ENCODE data around the gene PEX26. TPM values are rescaled to one million over a fixed set of nuclear protein-coding genes. Genes with fewer than 3 reads are reported as not detected.
"Not testable (repeated sequence)": the region's sequence is repeated elsewhere in the genome, so short reads cannot be mapped to it uniquely, and the experiment has no call there.

PEX26 gene
- total RNA-seq, 1 experiment from 2014 or later: 30.6 TPM

- H3K27ac ChIP-seq (ENCODE audit: low read length): no peak overlapping the region
These were observed 29.7 kb upstream of the PEX26 start for GRCh38 chr22:18048041-18048440.

DNA sequence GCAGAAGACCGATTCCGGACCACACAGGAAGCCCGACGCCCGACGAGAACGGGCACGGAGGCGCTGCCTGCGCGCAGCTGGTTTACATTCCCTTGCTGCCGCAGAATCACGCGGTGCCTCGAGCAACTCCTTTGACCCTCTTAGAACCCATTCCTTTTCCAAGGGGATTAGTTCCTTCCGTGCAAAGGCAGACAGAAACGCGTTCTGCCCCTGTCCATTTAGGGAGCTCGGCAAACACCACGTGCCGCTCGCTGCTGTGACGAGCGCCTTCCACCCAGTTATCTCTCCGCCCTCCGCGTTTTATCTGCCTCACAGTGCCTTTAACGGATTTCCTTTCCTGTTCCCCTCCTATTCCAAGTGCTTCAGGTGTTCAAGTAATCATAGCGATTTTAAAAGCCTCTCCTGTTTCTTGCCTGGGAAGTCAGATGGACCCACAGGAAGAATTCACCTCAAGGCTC lies 29.3 kb upstream of the PEX26 start:
- H3K9me3 ChIP-seq (ENCODE audit: low read length): no peaks in the 10 kb centered on the region
- DNase-seq: no peak
- no peaks in the 10 kb centered on the region for H3K9me2 ChIP-seq (replicated peaks; ENCODE audit: low read length)
- POLR2A ChIA-PET (ENCODE audit: unreplicated experiment): no interaction called here
- H2AFZ ChIP-seq (ENCODE audit: low read length): no peak overlapping the region
- no peaks in the 10 kb centered on the region for H3K79me2 ChIP-seq (ENCODE audit: low read length)
- no peak overlapping the region for H3K9ac ChIP-seq (ENCODE audit: low read length)
- intact Hi-C loops (cut with micrococcal nuclease): no loop called here
- no peak overlapping the region for H3K27ac ChIP-seq (ENCODE audit: low read length)
- no peak overlapping the region for H3K4me3 ChIP-seq (ENCODE audit: low read length)
- no peaks in the 10 kb centered on the region for H4K20me1 ChIP-seq (ENCODE audit: low read length)
- ATAC-seq: no peak
- no peaks in the 10 kb centered on the region for H3K4me1 ChIP-seq (ENCODE audit: insufficient read depth, low read length)
- TF ChIP-seq EZH2 (IDR thresholded peaks at IDR 0.05; ENCODE audit: low read length, unreplicated experiment) (no peak), EZH2phosphoT487 (IDR thresholded peaks at IDR 0.05; ENCODE audit: borderline replicate concordance, low read length) (no peak)
- TF ChIP-seq, protein P1, sequence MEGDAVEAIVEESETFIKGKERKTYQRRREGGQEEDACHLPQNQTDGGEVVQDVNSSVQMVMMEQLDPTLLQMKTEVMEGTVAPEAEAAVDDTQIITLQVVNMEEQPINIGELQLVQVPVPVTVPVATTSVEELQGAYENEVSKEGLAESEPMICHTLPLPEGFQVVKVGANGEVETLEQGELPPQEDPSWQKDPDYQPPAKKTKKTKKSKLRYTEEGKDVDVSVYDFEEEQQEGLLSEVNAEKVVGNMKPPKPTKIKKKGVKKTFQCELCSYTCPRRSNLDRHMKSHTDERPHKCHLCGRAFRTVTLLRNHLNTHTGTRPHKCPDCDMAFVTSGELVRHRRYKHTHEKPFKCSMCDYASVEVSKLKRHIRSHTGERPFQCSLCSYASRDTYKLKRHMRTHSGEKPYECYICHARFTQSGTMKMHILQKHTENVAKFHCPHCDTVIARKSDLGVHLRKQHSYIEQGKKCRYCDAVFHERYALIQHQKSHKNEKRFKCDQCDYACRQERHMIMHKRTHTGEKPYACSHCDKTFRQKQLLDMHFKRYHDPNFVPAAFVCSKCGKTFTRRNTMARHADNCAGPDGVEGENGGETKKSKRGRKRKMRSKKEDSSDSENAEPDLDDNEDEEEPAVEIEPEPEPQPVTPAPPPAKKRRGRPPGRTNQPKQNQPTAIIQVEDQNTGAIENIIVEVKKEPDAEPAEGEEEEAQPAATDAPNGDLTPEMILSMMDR (conservative IDR thresholded peaks at IDR 0.05; ENCODE audit: low read depth, low read length): no peak
- no peaks in the 10 kb centered on the region for H3K27me3 ChIP-seq (ENCODE audit: low read length)
- CTCF ChIA-PET: no interaction called here
- H3K4me2 ChIP-seq (ENCODE audit: low read length): no peak overlapping the region
- no peaks in the 10 kb centered on the region for H3F3A ChIP-seq (ENCODE audit: low read length, unreplicated experiment)
- no peaks in the 10 kb centered on the region for H3K36me3 ChIP-seq (ENCODE audit: low read depth, low read length)
- no TSS peak for BruUV-seq (replicated peaks)

More at GRCh38 chr22:18048041-18048440, 29.7 kb upstream of the PEX26 start:
- no peak overlapping the region for H3K4me3 ChIP-seq (ENCODE audit: low read length)
- H3K4me2 ChIP-seq (ENCODE audit: low read length): no peak overlapping the region
- intact Hi-C loops (cut with micrococcal nuclease): no loop called here
- no peaks in the 10 kb centered on the region for H3K79me2 ChIP-seq (ENCODE audit: low read length)
- H3F3A ChIP-seq (ENCODE audit: low read length, unreplicated experiment): no peaks in the 10 kb centered on the region
- ATAC-seq: no peak
- no peaks in the 10 kb centered on the region for H4K20me1 ChIP-seq (ENCODE audit: low read length)
- TF ChIP-seq EZH2phosphoT487 (IDR thresholded peaks at IDR 0.05; ENCODE audit: borderline replicate concordance, low read length) (no peak), EZH2 (IDR thresholded peaks at IDR 0.05; ENCODE audit: low read length, unreplicated experiment) (no peak)
- TF ChIP-seq, protein P1 (conservative IDR thresholded peaks at IDR 0.05; ENCODE audit: low read depth, low read length): no peak
- no peak overlapping the region for H2AFZ ChIP-seq (ENCODE audit: low read length)
- H3K9ac ChIP-seq (ENCODE audit: low read length): no peak overlapping the region
- H3K27me3 ChIP-seq (ENCODE audit: low read length): no peaks in the 10 kb centered on the region
- ChIA-PET POLR2A (ENCODE audit: unreplicated experiment) (no interaction called here), CTCF (no interaction called here)
- H3K36me3 ChIP-seq (ENCODE audit: low read depth, low read length): no peaks in the 10 kb centered on the region
- H3K4me1 ChIP-seq (ENCODE audit: insufficient read depth, low read length): no peaks in the 10 kb centered on the region
- no peaks in the 10 kb centered on the region for H3K9me2 ChIP-seq (replicated peaks; ENCODE audit: low read length)
- H3K9me3 ChIP-seq (ENCODE audit: low read length): no peaks in the 10 kb centered on the region
- DNase-seq: no peak
- BruUV-seq (replicated peaks): no TSS peak

DNA sequence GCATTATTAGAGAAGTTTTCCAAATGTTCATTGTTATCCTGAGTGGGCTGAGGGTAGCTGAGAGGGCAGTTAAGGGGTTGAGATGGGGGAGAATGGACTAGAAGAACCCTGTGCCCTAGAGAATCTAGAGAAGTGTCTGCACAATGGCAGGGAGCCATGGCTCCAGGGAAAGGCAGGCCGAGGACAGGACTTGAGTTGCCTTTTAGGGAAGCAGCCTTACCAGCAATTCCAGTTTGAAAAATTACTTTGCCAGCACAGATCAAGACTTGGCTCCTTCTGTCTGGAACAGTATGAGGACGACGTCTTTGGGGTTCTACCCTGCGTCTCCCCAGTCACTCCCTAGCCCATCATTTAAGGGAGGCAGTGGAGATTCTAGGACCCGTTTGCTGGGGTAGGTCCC lies 27.7 kb upstream of the PEX26 start:
- H3K9me2 ChIP-seq (replicated peaks; ENCODE audit: low read length): no peaks in the 10 kb centered on the region
- intact Hi-C loops (cut with micrococcal nuclease): no loop called here
- ATAC-seq (no peak), DNase-seq (no peak)
- no peak overlapping the region for H2AFZ ChIP-seq (ENCODE audit: low read length)
- no peaks in the 10 kb centered on the region for H3K27me3 ChIP-seq (ENCODE audit: low read length)
- no peaks in the 10 kb centered on the region for H3K79me2 ChIP-seq (ENCODE audit: low read length)
- no peaks in the 10 kb centered on the region for H3F3A ChIP-seq (ENCODE audit: low read length, unreplicated experiment)
- H3K36me3 ChIP-seq (ENCODE audit: low read depth, low read length): no peaks in the 10 kb centered on the region
- ChIA-PET CTCF (no interaction called here), POLR2A (ENCODE audit: unreplicated experiment) (no interaction called here)
- H3K9me3 ChIP-seq (ENCODE audit: low read length): no peaks in the 10 kb centered on the region
- TF ChIP-seq EZH2phosphoT487 (IDR thresholded peaks at IDR 0.05; ENCODE audit: borderline replicate concordance, low read length) (no peak), EZH2 (IDR thresholded peaks at IDR 0.05; ENCODE audit: low read length, unreplicated experiment) (no peak)
- TF ChIP-seq, protein P1 (conservative IDR thresholded peaks at IDR 0.05; ENCODE audit: low read depth, low read length): no peak
- H4K20me1 ChIP-seq (ENCODE audit: low read length): no peaks in the 10 kb centered on the region
- H3K4me1 ChIP-seq (ENCODE audit: insufficient read depth, low read length): no peaks in the 10 kb centered on the region
- BruUV-seq (replicated peaks): no TSS peak
- H3K4me3 ChIP-seq (ENCODE audit: low read length): no peak overlapping the region
- H3K27ac ChIP-seq (ENCODE audit: low read length): no peak overlapping the region
- no peak overlapping the region for H3K4me2 ChIP-seq (ENCODE audit: low read length)
- no peak overlapping the region for H3K9ac ChIP-seq (ENCODE audit: low read length)

DNA sequence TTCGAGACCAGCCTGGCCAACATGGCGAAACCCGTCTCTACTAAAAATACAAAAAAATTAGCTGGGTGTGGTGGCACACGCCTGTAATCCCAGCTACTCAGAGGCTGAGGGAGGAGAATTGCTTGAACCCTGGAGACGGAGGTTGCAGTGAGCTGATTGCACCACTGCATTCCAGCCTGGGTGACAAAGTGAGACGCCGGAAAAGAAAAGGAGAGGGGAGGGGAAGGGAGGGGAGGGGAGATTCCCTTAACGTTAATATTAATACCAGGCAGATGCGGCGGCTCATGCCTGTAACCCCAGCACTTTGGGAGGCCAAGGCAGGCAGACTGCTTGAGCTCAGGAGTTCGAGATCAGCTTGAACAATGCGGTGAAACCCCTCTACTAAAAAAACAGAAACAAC lies 26.7 kb upstream of the PEX26 start:
- H3K9ac ChIP-seq (ENCODE audit: low read length); H3K27me3 ChIP-seq (ENCODE audit: low read length); H3F3A ChIP-seq (ENCODE audit: low read length, unreplicated experiment); ATAC-seq; intact Hi-C loops (cut with micrococcal nuclease); H3K4me2 ChIP-seq (ENCODE audit: low read length); H3K9me2 ChIP-seq (replicated peaks; ENCODE audit: low read length); H3K4me1 ChIP-seq (ENCODE audit: insufficient read depth, low read length); DNase-seq; H2AFZ ChIP-seq (ENCODE audit: low read length); H3K36me3 ChIP-seq (ENCODE audit: low read depth, low read length); H3K79me2 ChIP-seq (ENCODE audit: low read length); H3K4me3 ChIP-seq (ENCODE audit: low read length); BruUV-seq (replicated peaks); CTCF ChIA-PET; H3K9me3 ChIP-seq (ENCODE audit: low read length); POLR2A ChIA-PET (ENCODE audit: unreplicated experiment); H4K20me1 ChIP-seq (ENCODE audit: low read length); H3K27ac ChIP-seq (ENCODE audit: low read length): not testable (repeated sequence)

All from PC-3 (cell line).